ENCODE results near the gene ASB11. TPM values are rescaled to one million over a fixed set of nuclear protein-coding genes. Genes with fewer than 3 reads are reported as not detected.
"Not testable (repeated sequence)": the region's sequence is repeated elsewhere in the genome, so short reads cannot be mapped to it uniquely, and the experiment has no call there.

The ASB11 gene
- total RNA-seq, 8 experiments from 2014 or later: 0.14 to 0.28 (median 0.17) TPM; not detected in 5

GRCh38 chrX:15299941-15300851 lies 15.2 kb downstream of the ASB11 start:
- WGBS, 10 experiments: 0 to 100% (median 60%) methylated on average over 1 to 4 of the region's 4 CpGs; no CpG with 5 or more reads in 1 of the 10 experiments
- H3K4me3 ChIP-seq: no peak overlapping the region
- ATAC-seq (replicated peaks in 6 of 8): no peak
- in situ Hi-C loops (cut with MboI; ENCODE audit: low pct_unique_long_range_greater_than_20kb in 2 of 9, low sequenced_read_pairs in 9 of 9, unreplicated experiment in 9 of 9): no loop called here
- no peak overlapping the region for H3K27ac ChIP-seq
- no peaks in the 10 kb centered on the region for H3K4me1 ChIP-seq (replicated peaks in 1 of 2)

- Histone ChIP-seq H3K27ac (no peak overlapping the region), H3K4me3 (no peak overlapping the region), H3K4me1 (replicated peaks in 1 of 2) (no peaks in the 10 kb centered on the region)
- in situ Hi-C loops (cut with MboI; ENCODE audit: low pct_unique_long_range_greater_than_20kb in 2 of 9, low sequenced_read_pairs in 9 of 9, unreplicated experiment in 9 of 9): no loop called here
- ATAC-seq (replicated peaks in 6 of 8): no peak
- 0 to 84% (median 82%) methylated on average over 1 to 3 of the region's 3 CpGs; no CpG with 5 or more reads in 7 of the 10 experiments for WGBS, 10 experiments
Measured at GRCh38 chrX:15298780-15299179, 16.7 kb downstream of the ASB11 start.

GRCh38 chrX:15298201-15298600 lies 17.2 kb downstream of the ASB11 start:
- Histone ChIP-seq H3K4me3 (no peak overlapping the region), H3K4me1 (replicated peaks in 1 of 2) (no peaks in the 10 kb centered on the region), H3K27ac (no peak overlapping the region)
- no peak for ATAC-seq (replicated peaks in 6 of 8)
- in situ Hi-C loops (cut with MboI; ENCODE audit: low pct_unique_long_range_greater_than_20kb in 2 of 9, low sequenced_read_pairs in 9 of 9, unreplicated experiment in 9 of 9): no loop called here
- 29 to 100% (median 83%) methylated on average over 1 of the region's 2 CpGs; no CpG with 5 or more reads in 6 of the 10 experiments for WGBS, 10 experiments

GRCh38 chrX:15293451-15293850 lies 22.0 kb downstream of the ASB11 start:
- 90% methylated on average over 2 of the region's 2 CpGs; no CpG with 5 or more reads in 9 of the 10 experiments for WGBS, 10 experiments
- in situ Hi-C loops (cut with MboI; ENCODE audit: low pct_unique_long_range_greater_than_20kb in 2 of 9, low sequenced_read_pairs in 9 of 9, unreplicated experiment in 9 of 9): no loop called here
- Histone ChIP-seq H3K4me1 (replicated peaks in 1 of 2) (no peaks in the 10 kb centered on the region), H3K4me3 (no peak overlapping the region), H3K27ac (no peak overlapping the region)
- ATAC-seq (replicated peaks in 6 of 8): no peak

DNA sequence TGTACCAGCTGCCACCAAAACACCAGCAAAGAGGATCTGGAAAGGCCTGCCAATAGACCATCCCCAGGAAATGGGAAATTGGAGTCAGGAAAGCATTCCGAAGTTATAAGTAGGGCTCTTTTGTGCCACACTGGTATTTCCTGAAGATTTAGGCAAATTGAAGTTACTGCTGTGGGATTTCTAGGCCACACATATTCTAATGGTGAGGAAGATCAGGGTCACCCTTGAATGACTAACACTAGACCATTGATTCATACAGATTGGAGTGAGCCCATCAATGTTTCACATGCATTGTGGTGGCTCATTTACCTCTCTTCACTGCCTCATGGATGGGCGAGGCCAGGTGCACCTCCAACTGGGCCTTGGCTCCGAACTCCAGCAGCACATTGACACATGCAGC lies 22.6 kb downstream of the ASB11 start:
- Histone ChIP-seq H3K4me1 (replicated peaks in 1 of 2) (no peaks in the 10 kb centered on the region), H3K27ac (no peak overlapping the region), H3K4me3 (no peak overlapping the region)
- WGBS, 10 experiments: 80 to 92% methylated on average over 1 to 2 of the region's 3 CpGs; no CpG with 5 or more reads in 8 of the 10 experiments
- ATAC-seq (replicated peaks in 6 of 8): no peak
- in situ Hi-C loops (cut with MboI; ENCODE audit: low pct_unique_long_range_greater_than_20kb in 2 of 9, low sequenced_read_pairs in 9 of 9, unreplicated experiment in 9 of 9): no loop called here

- no peak overlapping the region for H3K4me3 ChIP-seq
- H3K27ac ChIP-seq: no peak overlapping the region
- in situ Hi-C loops (cut with MboI; ENCODE audit: low pct_unique_long_range_greater_than_20kb in 2 of 9, low sequenced_read_pairs in 9 of 9, unreplicated experiment in 9 of 9): no loop called here
- no peak for ATAC-seq (replicated peaks in 6 of 8)
- WGBS, 10 experiments: 56 to 100% (median 70%) methylated on average over 1 of the region's 1 CpG; no CpG with 5 or more reads in 6 of the 10 experiments
- no peaks in the 10 kb centered on the region for H3K4me1 ChIP-seq (replicated peaks in 1 of 2)
Measured at GRCh38 chrX:15277604-15278003, 37.8 kb downstream of the ASB11 start.

- 20 to 100% (median 87%) methylated on average over 1 to 2 of the region's 2 CpGs; no CpG with 5 or more reads in 6 of the 10 experiments for WGBS, 10 experiments
- in situ Hi-C loops (cut with MboI; ENCODE audit: low pct_unique_long_range_greater_than_20kb in 2 of 9, low sequenced_read_pairs in 9 of 9, unreplicated experiment in 9 of 9): no loop called here
- H3K4me3 ChIP-seq: no peak overlapping the region
- H3K27ac ChIP-seq: no peak overlapping the region
- no peaks in the 10 kb centered on the region for H3K4me1 ChIP-seq (replicated peaks in 1 of 2)
- ATAC-seq (replicated peaks in 6 of 8): peak in 1 of 8 experiments; percentile 8
Measured at GRCh38 chrX:15274946-15275345, 40.5 kb downstream of the ASB11 start.

DNA sequence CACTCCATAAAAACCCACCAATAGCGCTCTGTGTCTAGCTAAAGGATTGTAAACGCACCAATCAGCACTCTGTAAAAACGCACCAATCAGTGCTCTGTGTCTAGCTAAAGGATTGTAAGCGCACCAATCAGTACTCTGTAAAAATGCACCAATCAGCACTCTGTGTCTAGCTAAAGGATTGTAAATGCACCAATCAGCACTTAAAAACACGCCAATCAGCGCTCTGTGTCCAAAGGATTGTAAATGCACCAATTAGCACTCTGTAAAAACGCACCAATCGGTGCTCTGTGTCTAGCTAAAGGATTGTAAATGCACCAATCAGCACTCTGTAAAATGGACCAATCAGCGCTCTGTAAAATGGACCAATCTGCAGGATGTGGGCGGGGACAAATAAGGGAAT lies 42.2 kb downstream of the ASB11 start:
- H3K4me1 ChIP-seq (replicated peaks in 1 of 2); in situ Hi-C loops (cut with MboI; ENCODE audit: low pct_unique_long_range_greater_than_20kb in 2 of 9, low sequenced_read_pairs in 9 of 9, unreplicated experiment in 9 of 9); ATAC-seq (replicated peaks in 6 of 8): not testable (repeated sequence)

GRCh38 chrX:15271757-15272156 lies 43.7 kb downstream of the ASB11 start:
- Histone ChIP-seq H3K4me3 (no peak overlapping the region), H3K4me1 (replicated peaks in 1 of 2) (no peaks in the 10 kb centered on the region), H3K27ac (no peak overlapping the region)
- in situ Hi-C loops (cut with MboI; ENCODE audit: low pct_unique_long_range_greater_than_20kb in 2 of 9, low sequenced_read_pairs in 9 of 9, unreplicated experiment in 9 of 9): no loop called here
- WGBS, 10 experiments: 20 to 100% (median 89%) methylated on average over 1 of the region's 1 CpG; no CpG with 5 or more reads in 6 of the 10 experiments
- ATAC-seq (replicated peaks in 6 of 8): peak in 1 of 8 experiments; percentile 51

More for the DNA sequence above, 42.2 kb downstream of the ASB11 start:
- H3K27ac ChIP-seq, H3K4me3 ChIP-seq: not testable (repeated sequence)
- 80 to 92% (median 90%) methylated on average over 2 to 8 of the region's 10 CpGs; no CpG with 5 or more reads in 7 of the 10 experiments for WGBS, 10 experiments

GRCh38 chrX:15269618-15270521 lies 45.6 kb downstream of the ASB11 start, which contains the start of gene ASB9:
ASB9 (minus strand) TSS chrX:15270083; CDS start chrX:15269874, 209 bp downstream.
- Histone ChIP-seq H3K27ac (no peak within 1 kb of the TSS), H3K4me3 (no peak within 1 kb of the TSS), H3K4me1 (replicated peaks in 1 of 2) (no peaks in the 10 kb centered on the region)
- WGBS, 10 experiments: 13 to 78% (median 40%) methylated on average over 1 to 7 of the region's 15 CpGs; no CpG with 5 or more reads in 7 of the 10 experiments
- in situ Hi-C loops (cut with MboI; ENCODE audit: low pct_unique_long_range_greater_than_20kb in 2 of 9, low sequenced_read_pairs in 9 of 9, unreplicated experiment in 9 of 9): no loop called here
- ATAC-seq (replicated peaks in 6 of 8): peak in 6 of 8 experiments; percentile 26 to 95 (median 84)

DNA sequence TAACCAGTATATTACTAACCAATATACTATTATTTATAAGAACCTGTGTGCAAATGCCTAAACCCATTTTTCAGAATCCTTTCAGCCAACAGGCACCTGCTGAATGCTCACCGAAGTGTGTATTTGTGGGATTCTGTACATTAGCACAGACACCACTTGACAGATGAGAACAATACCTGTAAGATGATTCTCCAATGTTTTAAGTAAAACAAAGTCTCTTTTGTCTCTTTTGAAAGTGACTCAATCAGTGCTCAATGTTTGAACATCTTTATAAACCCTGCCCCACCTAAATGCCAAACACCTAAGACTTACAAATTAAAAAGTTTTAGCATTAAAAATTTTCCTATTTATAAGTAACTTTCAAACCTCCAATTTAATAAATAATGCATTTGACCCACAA lies 46.3 kb downstream of the ASB11 start:
- no peak for ATAC-seq (replicated peaks in 6 of 8)
- in situ Hi-C loops (cut with MboI; ENCODE audit: low pct_unique_long_range_greater_than_20kb in 2 of 9, low sequenced_read_pairs in 9 of 9, unreplicated experiment in 9 of 9): no loop called here
- 67 to 100% (median 83%) methylated on average over 1 of the region's 1 CpG; no CpG with 5 or more reads in 5 of the 10 experiments for WGBS, 10 experiments
- Histone ChIP-seq H3K27ac (no peak overlapping the region), H3K4me1 (replicated peaks in 1 of 2) (no peaks in the 10 kb centered on the region), H3K4me3 (no peak overlapping the region)

DNA sequence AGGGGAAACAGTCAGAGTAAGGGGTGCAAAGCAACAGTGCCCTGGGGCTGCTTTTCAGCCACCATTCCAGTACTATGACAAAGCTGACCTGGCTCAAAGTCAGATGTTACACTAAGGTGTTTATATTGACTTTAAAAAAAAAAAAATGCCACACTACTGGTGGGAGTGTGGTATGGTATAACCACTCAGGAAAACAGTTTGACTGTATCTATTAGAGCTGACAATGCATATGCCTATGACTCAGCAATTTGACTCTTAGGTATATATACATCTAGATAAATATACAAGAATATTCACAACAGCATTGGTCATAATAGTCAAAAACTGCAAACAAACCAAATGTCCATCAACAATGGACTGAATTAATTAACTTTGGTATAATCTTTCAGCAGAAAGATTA lies 60.6 kb downstream of the ASB11 start:
- no peak overlapping the region for H3K27ac ChIP-seq
- no peak for ATAC-seq (replicated peaks in 6 of 8)
- in situ Hi-C loops (cut with MboI; ENCODE audit: low pct_unique_long_range_greater_than_20kb in 2 of 9, low sequenced_read_pairs in 9 of 9, unreplicated experiment in 9 of 9): no loop called here
- H3K4me3 ChIP-seq: no peak overlapping the region
- H3K4me1 ChIP-seq (replicated peaks in 1 of 2): no peaks in the 10 kb centered on the region

- no peak overlapping the region for H3K27ac ChIP-seq
- in situ Hi-C loops (cut with MboI; ENCODE audit: low pct_unique_long_range_greater_than_20kb in 2 of 9, low sequenced_read_pairs in 9 of 9, unreplicated experiment in 9 of 9): no loop called here
- no peaks in the 10 kb centered on the region for H3K4me1 ChIP-seq (replicated peaks in 1 of 2)
- ATAC-seq (replicated peaks in 6 of 8): no peak
- no peak overlapping the region for H3K4me3 ChIP-seq
- WGBS, 10 experiments: 20 to 80% (median 45%) methylated on average over 1 to 4 of the region's 4 CpGs; no CpG with 5 or more reads in 6 of the 10 experiments
Measured at GRCh38 chrX:15245896-15246295, 69.5 kb downstream of the ASB11 start.
